HepG2 (cell line): ENCODE data around the gene RABL2A. TPM values are rescaled to one million over a fixed set of nuclear protein-coding genes. Genes with fewer than 3 reads are reported as not detected.
A peak's percentile ranks its signal among the peaks of the same experiment; 100 is the strongest.
"Not testable (repeated sequence)": the region's sequence is repeated elsewhere in the genome, so short reads cannot be mapped to it uniquely, and the experiment has no call there.

Experiments used
- ATAC-seq: fragments of 200-7000 bp; cut with Tn5 transposase; 3 replicates; pipeline ENCODE4 v1.9.1; 2020; ENCODE audit warnings: mild to moderate bottlenecking, moderate library complexity
- Bru-seq: library from RNA; stranded (reverse); fragments of 400-500 nt; gene quantifications from one replicate; lab custom pipeline; 2021; lab: Mats Ljungman, UMichigan
- BruChase-seq, 2 experiments: library from RNA; stranded (reverse); fragments of 400-500 nt; gene quantifications; one replicate each; lab custom pipeline; 2021; lab: Mats Ljungman, UMichigan
- BruUV-seq: library from RNA; stranded (reverse); fragments of 400-500 nt; replicated peaks from 2 replicates; lab custom pipeline; 2021; lab: Mats Ljungman, UMichigan
- CTCF ChIA-PET: fragments of 300-600 bp; formaldehyde crosslinking; extraction: SDS; loops from one replicate; lab custom pipeline; 2021; ENCODE audit warnings: low total read pairs, inconsistent platforms, low intra/inter-chr PET ratio; lab: Yijun Ruan, JAX
- POLR2A ChIA-PET: fragments of 350-600 bp; sonication (Branson Sonifier 250); formaldehyde crosslinking; loops from one replicate; lab custom pipeline; 2020; ENCODE audit warnings: antibody characterized with exemption, inconsistent platforms; lab: Yijun Ruan, JAX
- DNase-seq: peaks from one replicate; pipeline ENCODE4 v3.0.0-alpha.2; 2015; ENCODE audit warnings: low spot score
- FAIRE-seq: peaks from 3 replicates; lab custom pipeline; 2011; peaks lifted over from hg19 to GRCh38; lab: Jason Lieb, UNC
- H2AFZ ChIP-seq: one replicate; pipeline ENCODE4 v1.6.1; 2011; ENCODE audit warnings: low read length, inconsistent platforms
- H3K27ac ChIP-seq: fragments of 300-600 bp; 3 replicates; pipeline ENCODE4 v1.8.0; 2011; ENCODE audit warnings: mixed run types, mild to moderate bottlenecking, mixed read lengths, low read length, inconsistent platforms; ENCODE audit not compliant: insufficient read depth; ENCODE audit errors: extremely low read length
- H3K27me3 ChIP-seq, 2 experiments: fragments of 200-600 bp in 1 of 2; 2 replicates in 1 of 2; 3 replicates in 1 of 2; pipeline versions ENCODE4 v1.6.0 to v1.8.0; 2011; ENCODE audit warnings: low read length in 2 of 2, mild to moderate bottlenecking in 2 of 2, moderate library complexity in 2 of 2, inconsistent platforms in 1 of 2; ENCODE audit not compliant: insufficient read depth in 2 of 2, control insufficient read depth in 1 of 2
- H3K36me3 ChIP-seq, 2 experiments: fragments of 200-600 bp in 1 of 2; replicated peaks in 1 of 2; 2 replicates in 1 of 2; 3 replicates in 1 of 2; pipeline versions ENCODE4 v1.5.1 to v1.8.0; 2011; ENCODE audit warnings: low read length in 2 of 2, inconsistent platforms in 1 of 2; ENCODE audit not compliant: insufficient read depth in 2 of 2, control insufficient read depth in 1 of 2
- H3K4me1 ChIP-seq: 2 replicates; pipeline ENCODE4 v1.5.1; 2012; ENCODE audit warnings: low read length, inconsistent platforms; ENCODE audit not compliant: insufficient read depth
- H3K4me2 ChIP-seq: 2 replicates; pipeline ENCODE4 v1.6.0; 2011; ENCODE audit warnings: low read depth, low read length, inconsistent platforms
- H3K4me3 ChIP-seq, 3 experiments: fragments of 200-600 bp in 1 of 3; sonication (generic), shearing (Covaris generic) in 1 of 3; replicated peaks in 1 of 3; 2 replicates each; pipeline ENCODE4 v1.5.1; 2011 to 2016; ENCODE audit warnings: low read length in 3 of 3, inconsistent platforms in 2 of 3, low read depth in 2 of 3, mild to moderate bottlenecking in 2 of 3, control low read depth in 1 of 3, mixed read lengths in 1 of 3; ENCODE audit not compliant: insufficient read depth in 1 of 3
- H3K79me2 ChIP-seq: one replicate; pipeline ENCODE4 v1.6.1; 2011; ENCODE audit warnings: low read length, inconsistent platforms; ENCODE audit not compliant: insufficient read depth
- H3K9ac ChIP-seq: 2 replicates; pipeline ENCODE4 v1.6.0; 2011; ENCODE audit warnings: mild to moderate bottlenecking, low read depth, low read length, inconsistent platforms; ENCODE audit not compliant: insufficient read depth
- H3K9me3 ChIP-seq: 2 replicates; pipeline ENCODE4 v1.5.1; 2012; ENCODE audit warnings: mild to moderate bottlenecking, low read length
- H4K20me1 ChIP-seq: 2 replicates; pipeline ENCODE4 v1.6.0; 2011; ENCODE audit warnings: inconsistent platforms, mild to moderate bottlenecking, low read length, moderate library complexity; ENCODE audit not compliant: insufficient read depth
- BCL6 ChIP-seq: IDR thresholded peaks from 2 replicates; pipeline ENCODE4 v1.6.1; 2016; ENCODE audit warnings: missing genetic modification reagents, missing compliant biosample characterization
- FOSL2 ChIP-seq: sonication (generic); formaldehyde crosslinking; IDR thresholded peaks from 2 replicates; pipeline ENCODE4 v1.4.0; 2020; ENCODE audit warnings: missing genetic modification reagents
- KMT2B ChIP-seq: IDR thresholded peaks from 2 replicates; pipeline ENCODE4 v1.6.1; 2016; ENCODE audit warnings: missing genetic modification reagents, missing compliant biosample characterization
- MXI1 ChIP-seq: IDR thresholded peaks from 3 replicates; pipeline ENCODE4 v1.6.1; 2012; ENCODE audit warnings: low read depth, low read length, inconsistent platforms, borderline replicate concordance
- RXRA ChIP-seq: sonication (generic); formaldehyde crosslinking; IDR thresholded peaks from 2 replicates; pipeline ENCODE4 v1.5.1; 2020; ENCODE audit warnings: missing genetic modification reagents
- SPEN ChIP-seq: sonication (generic); formaldehyde crosslinking; IDR thresholded peaks from 2 replicates; pipeline ENCODE4 v1.5.1; 2020; ENCODE audit warnings: low read depth, mild to moderate bottlenecking, missing genetic modification reagents
- ZFX ChIP-seq: sonication (generic); formaldehyde crosslinking; IDR thresholded peaks from 2 replicates; pipeline ENCODE4 v1.4.0; 2020; ENCODE audit warnings: mild to moderate bottlenecking, low read depth, missing genetic modification reagents, moderate library complexity
- ZNF143 ChIP-seq: sonication (generic); formaldehyde crosslinking; IDR thresholded peaks from 2 replicates; pipeline ENCODE4 v1.4.0; 2020; ENCODE audit warnings: missing genetic modification reagents
- ZNF614 ChIP-seq: IDR thresholded peaks from 2 replicates; pipeline ENCODE4 v1.6.1; 2018; ENCODE audit warnings: missing biosample characterization, missing genetic modification reagents, inconsistent platforms, borderline replicate concordance
- ZNF792 ChIP-seq: IDR thresholded peaks from 2 replicates; pipeline ENCODE4 v1.6.1; 2016
- WGBS: methylation state at CpG from one replicate; pipeline ENCODE4 v1.1.6; 2017; ENCODE audit warnings: low lambda C conversion rate; 5-methylcytosine and 5-hydroxymethylcytosine counted together
- in situ Hi-C: cut with HindIII; loops from 2 replicates; pipeline ENCODE4 v1.10.0; 2017; ENCODE audit warnings: low pct_unique_long_range_greater_than_20kb; ENCODE audit not compliant: extremely low pct_ligation_motif_present
- intact Hi-C: fragments of 100-400 bp; cut with micrococcal nuclease; formaldehyde crosslinking; loops from one replicate; pipeline ENCODE4 v1.10.0; 2022; ENCODE audit not compliant: unreplicated experiment
- long read RNA-seq, 2 experiments: library from RNA in 1 of 2; library from polyadenylated mRNA in 1 of 2; stranded (forward) in 1 of 2; unstranded in 1 of 2; transcript quantifications; one replicate each; pipeline ENCODE4 v2.0.0, GENCODE V29; 2019 to 2022
- polyA minus RNA-seq, 3 experiments: library from RNA; depleted of rRNA, polyadenylated mRNA; stranded (reverse); fragments of >200 nt; gene quantifications; 2 replicates each; pipeline ENCODE4 v1.2.3, GENCODE V29; 2011; ENCODE audit warnings: low replicate concordance in 1 of 3
- polyA plus RNA-seq, 8 experiments: library from polyadenylated mRNA; depleted of rRNA in 3 of 8; stranded (reverse) in 7 of 8; unstranded in 1 of 8; fragments of >200 nt; fragmentation: Illumina TruSeq in 4 of 8; extraction: Trizol in 4 of 8; gene quantifications; 2 replicates each; pipeline versions ENCODE4 v1.2.1 to v1.2.3, GENCODE V29; 2011 to 2016; ENCODE audit warnings: low read depth in 4 of 8, missing spikeins in 1 of 8, mixed read lengths in 1 of 8; ENCODE audit not compliant: insufficient read depth in 1 of 8
- total RNA-seq, 5 experiments: library from RNA; depleted of rRNA; stranded (reverse); fragments of >200 nt; fragmentation: Illumina TruSeq; extraction: Trizol; gene quantifications; 2 replicates each; pipeline ENCODE4 v1.2.3, GENCODE V29; 2016; ENCODE audit warnings: low read depth in 1 of 5
- TF ChIP-seq, protein P1 (sequence below): sonication (generic); formaldehyde crosslinking; IDR thresholded peaks from 2 replicates; pipeline ENCODE4 v1.4.0; 2020; ENCODE audit warnings: missing genetic modification reagents
- TF ChIP-seq, protein P2 (sequence below): IDR thresholded peaks from 2 replicates; pipeline ENCODE4 v1.6.1; 2016; ENCODE audit warnings: missing genetic modification reagents, missing compliant biosample characterization
- TF ChIP-seq, protein P3 (sequence below): sonication (generic); formaldehyde crosslinking; IDR thresholded peaks from 2 replicates; pipeline ENCODE4 v1.5.1; 2020; ENCODE audit warnings: missing genetic modification reagents, mild to moderate bottlenecking, borderline replicate concordance
- TF ChIP-seq, protein P4 (sequence below): IDR thresholded peaks from 2 replicates; pipeline ENCODE4 v1.6.1; 2016; ENCODE audit warnings: low read depth, borderline replicate concordance

RABL2A gene
- total RNA-seq (2016; rRNA removed; fragmentation: Illumina TruSeq; extraction: Trizol) (2.9 and 9.6 TPM in 2 replicates), polyA plus RNA-seq (2011; rRNA removed) (13.4 and 16.4 TPM in 2 replicates), polyA minus RNA-seq (2011; rRNA and poly(A)+ RNA removed; ENCODE audit: low replicate concordance) (17.8 and 18.9 TPM in 2 replicates), Bru-seq, nascent RNA (percentile 67 among the genes with signal in this experiment), BruChase-seq, experiment 1, labeled RNA remaining after a 6-hour chase (percentile 47 among the genes with signal in this experiment), BruChase-seq, experiment 2, labeled RNA remaining after a 2-hour chase (percentile 53 among the genes with signal in this experiment)
- 4.3 TPM in 2 replicates for total RNA-seq (2016; cell fraction: cytosol; rRNA removed; fragmentation: Illumina TruSeq; extraction: Trizol; ENCODE audit: low read depth)
- 2.4 and 8.8 TPM in 2 replicates for total RNA-seq (2016; cell fraction: insoluble cytoplasmic fraction; rRNA removed; fragmentation: Illumina TruSeq; extraction: Trizol)
- total RNA-seq (2016; cell fraction: membrane; rRNA removed; fragmentation: Illumina TruSeq; extraction: Trizol), result 2.8 and 3.6 TPM in 2 replicates
- total RNA-seq (2016; cell fraction: nucleus; rRNA removed; fragmentation: Illumina TruSeq; extraction: Trizol), result 14.4 and 20.3 TPM in 2 replicates
- polyA plus RNA-seq (2011; cell fraction: cytosol; rRNA removed), result 4.3 and 6.5 TPM in 2 replicates
- polyA plus RNA-seq (2011; cell fraction: nucleus; rRNA removed), result 36.6 and 49.2 TPM in 2 replicates
- 8.6 and 9.0 TPM in 2 replicates for polyA plus RNA-seq (2012)
- polyA plus RNA-seq (2016; cell fraction: cytosol; fragmentation: Illumina TruSeq; extraction: Trizol; ENCODE audit: low read depth), result 1.6 and 2.2 TPM in 2 replicates
- 3.3 and 4.4 TPM in 2 replicates for polyA plus RNA-seq (2016; cell fraction: insoluble cytoplasmic fraction; fragmentation: Illumina TruSeq; extraction: Trizol; ENCODE audit: low read depth)
- polyA plus RNA-seq (2016; cell fraction: membrane; fragmentation: Illumina TruSeq; extraction: Trizol; ENCODE audit: low read depth), result 2.8 and 3.1 TPM in 2 replicates
- 29.3 and 35.2 TPM in 2 replicates for polyA plus RNA-seq (2016; cell fraction: nucleus; fragmentation: Illumina TruSeq; extraction: Trizol; ENCODE audit: insufficient read depth, low read depth)
- polyA minus RNA-seq (2011; cell fraction: cytosol; rRNA and poly(A)+ RNA removed), result 2.5 and 3.9 TPM in 2 replicates
- polyA minus RNA-seq (2011; cell fraction: nucleus; rRNA and poly(A)+ RNA removed), result 32.1 and 40.5 TPM in 2 replicates
- long read RNA-seq, experiment 1, partial matches to known transcripts, result 2 of 4 reads
- long read RNA-seq, experiment 1, other reads (novel, unspliced or antisense), result 1 of 4 reads
- long read RNA-seq, experiment 2, partial matches to known transcripts, result 1 of 4 reads
- long read RNA-seq, experiment 2, other reads (novel, unspliced or antisense), result 3 of 4 reads

DNA sequence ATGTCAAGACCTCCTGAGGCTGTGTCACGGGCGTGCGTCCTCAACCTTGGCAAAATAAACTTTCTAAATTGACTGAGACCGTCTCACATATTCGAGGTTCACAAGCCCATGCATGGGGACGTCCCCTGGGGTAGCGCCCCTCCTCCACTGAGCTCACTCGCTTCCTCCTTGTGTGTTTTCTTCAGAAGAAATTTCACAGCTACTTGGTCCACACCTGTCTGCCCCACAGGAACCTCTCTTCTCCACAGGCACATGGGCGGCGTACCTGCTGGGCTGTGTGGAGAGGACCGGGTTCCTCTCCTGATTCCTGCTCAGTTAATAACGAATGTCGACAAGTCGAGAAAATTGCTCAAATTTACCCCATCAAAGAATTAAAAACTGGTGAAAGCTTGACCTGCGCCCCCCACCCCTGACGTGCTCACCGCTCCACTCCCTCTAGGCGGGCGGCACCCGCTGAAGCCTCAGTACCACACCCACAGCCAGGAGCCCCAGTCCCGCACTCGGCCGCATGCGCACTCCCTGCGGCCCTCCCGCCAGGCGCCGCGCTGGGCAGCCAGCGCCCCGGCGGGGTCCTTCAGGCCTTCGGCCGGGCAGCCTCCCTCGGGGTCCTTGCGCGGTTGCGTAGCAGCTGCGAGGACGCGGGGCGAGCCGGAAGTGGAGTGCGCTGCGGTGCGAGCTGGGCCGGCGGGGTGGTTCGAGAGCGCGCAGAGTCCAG lies at the start of gene RABL2A:
Gene RABL2A (plus strand): TSS at position 651 of the 715 bp plus-strand sequence. CDS start 1,341 bp downstream, outside the sequence.
- POLR2A ChIA-PET, H3K36me3 ChIP-seq, CTCF ChIA-PET, H3K4me1 ChIP-seq, H3K27ac ChIP-seq, H2AFZ ChIP-seq, H3K9me3 ChIP-seq, H3K27me3 ChIP-seq, H4K20me1 ChIP-seq, H3K79me2 ChIP-seq, intact Hi-C loops, in situ Hi-C loops: not testable (repeated sequence)
- Histone ChIP-seq H3K4me3 (peak within 1 kb of the TSS; percentile 66 to 72 (median 68); a peak in 5 of 6 replicates), H3K9ac (peak within 1 kb of the TSS; percentile 64), H3K4me2 (peak within 1 kb of the TSS; percentile 70)
- WGBS, result 0% methylated on average over 7 of the region's 51 CpGs
- DNase-seq (peak; percentile 76), ATAC-seq (peak; percentile 96), FAIRE-seq (peak; percentile 73)
- BruUV-seq, result TSS peak; percentile 91
- TF ChIP-seq ZNF792 (0 out of 2 replicates have a peak, but pooled peaks have one; percentile 23), ZNF614 (CRISPR knock-in tag) (peak; percentile 48; the same call in 1 of the 2 replicates), ZFX (CRISPR knock-in tag) (peak; percentile 60), BCL6 (CRISPR knock-in tag) (0 out of 2 replicates have a peak, but pooled peaks have one; percentile 24), FOSL2 (0 out of 2 replicates have a peak, but pooled peaks have one; percentile 6), RXRA (peak; percentile 19; the same call in 1 of the 2 replicates), MXI1 (peak; percentile 88; the same call in 2 of the 3 replicates), ZNF143 (0 out of 2 replicates have a peak, but pooled peaks have one; percentile 25), KMT2B (peak; percentile 49; the same call in 1 of the 2 replicates), SPEN (CRISPR knock-in tag) (peak; percentile 61; the same call in 1 of the 2 replicates)
- TF ChIP-seq, protein P1, sequence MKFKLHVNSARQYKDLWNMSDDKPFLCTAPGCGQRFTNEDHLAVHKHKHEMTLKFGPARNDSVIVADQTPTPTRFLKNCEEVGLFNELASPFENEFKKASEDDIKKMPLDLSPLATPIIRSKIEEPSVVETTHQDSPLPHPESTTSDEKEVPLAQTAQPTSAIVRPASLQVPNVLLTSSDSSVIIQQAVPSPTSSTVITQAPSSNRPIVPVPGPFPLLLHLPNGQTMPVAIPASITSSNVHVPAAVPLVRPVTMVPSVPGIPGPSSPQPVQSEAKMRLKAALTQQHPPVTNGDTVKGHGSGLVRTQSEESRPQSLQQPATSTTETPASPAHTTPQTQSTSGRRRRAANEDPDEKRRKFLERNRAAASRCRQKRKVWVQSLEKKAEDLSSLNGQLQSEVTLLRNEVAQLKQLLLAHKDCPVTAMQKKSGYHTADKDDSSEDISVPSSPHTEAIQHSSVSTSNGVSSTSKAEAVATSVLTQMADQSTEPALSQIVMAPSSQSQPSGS (CRISPR knock-in tag), result 0 out of 2 replicates have a peak, but pooled peaks have one; percentile 23
- TF ChIP-seq, protein P2, sequence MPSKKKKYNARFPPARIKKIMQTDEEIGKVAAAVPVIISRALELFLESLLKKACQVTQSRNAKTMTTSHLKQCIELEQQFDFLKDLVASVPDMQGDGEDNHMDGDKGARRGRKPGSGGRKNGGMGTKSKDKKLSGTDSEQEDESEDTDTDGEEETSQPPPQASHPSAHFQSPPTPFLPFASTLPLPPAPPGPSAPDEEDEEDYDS (CRISPR knock-in tag), result 0 out of 2 replicates have a peak, but pooled peaks have one; percentile 26
- TF ChIP-seq, protein P3, sequence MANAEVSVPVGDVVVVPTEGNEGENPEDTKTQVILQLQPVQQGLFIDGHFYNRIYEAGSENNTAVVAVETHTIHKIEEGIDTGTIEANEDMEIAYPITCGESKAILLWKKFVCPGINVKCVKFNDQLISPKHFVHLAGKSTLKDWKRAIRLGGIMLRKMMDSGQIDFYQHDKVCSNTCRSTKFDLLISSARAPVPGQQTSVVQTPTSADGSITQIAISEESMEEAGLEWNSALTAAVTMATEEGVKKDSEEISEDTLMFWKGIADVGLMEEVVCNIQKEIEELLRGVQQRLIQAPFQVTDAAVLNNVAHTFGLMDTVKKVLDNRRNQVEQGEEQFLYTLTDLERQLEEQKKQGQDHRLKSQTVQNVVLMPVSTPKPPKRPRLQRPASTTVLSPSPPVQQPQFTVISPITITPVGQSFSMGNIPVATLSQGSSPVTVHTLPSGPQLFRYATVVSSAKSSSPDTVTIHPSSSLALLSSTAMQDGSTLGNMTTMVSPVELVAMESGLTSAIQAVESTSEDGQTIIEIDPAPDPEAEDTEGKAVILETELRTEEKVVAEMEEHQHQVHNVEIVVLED (CRISPR knock-in tag), result peak; percentile 50; the same call in 1 of the 2 replicates
- TF ChIP-seq, protein P4, sequence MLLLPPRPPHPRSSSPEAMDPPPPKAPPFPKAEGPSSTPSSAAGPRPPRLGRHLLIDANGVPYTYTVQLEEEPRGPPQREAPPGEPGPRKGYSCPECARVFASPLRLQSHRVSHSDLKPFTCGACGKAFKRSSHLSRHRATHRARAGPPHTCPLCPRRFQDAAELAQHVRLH (CRISPR knock-in tag), result 0 out of 2 replicates have a peak, but pooled peaks have one; percentile 19
